Mononuclear cell (primary cell): Measurements from ENCODE around the gene FAM169A. TPM values are rescaled to one million over a fixed set of nuclear protein-coding genes. Genes with fewer than 3 reads are reported as not detected.
"Not testable (repeated sequence)": the region's sequence is repeated elsewhere in the genome, so short reads cannot be mapped to it uniquely, and the experiment has no call there.

Experiments used
- H3K27me3 ChIP-seq: 2 replicates; pipeline ENCODE4 v1.6.0; 2011; ENCODE audit warnings: low read length, control low read depth; ENCODE audit not compliant: insufficient read depth
- H3K4me1 ChIP-seq: 2 replicates; pipeline ENCODE4 v1.5.1; 2011; ENCODE audit warnings: mild to moderate bottlenecking, low read length, control low read depth; ENCODE audit not compliant: insufficient read depth
- H3K4me3 ChIP-seq: 2 replicates; pipeline ENCODE4 v1.5.1; 2011; ENCODE audit warnings: mild to moderate bottlenecking, low read length, moderate library complexity
- H3K9me3 ChIP-seq: 2 replicates; pipeline ENCODE4 v1.5.1; 2011; ENCODE audit warnings: low read depth, mild to moderate bottlenecking, control low read depth, low read length
- total RNA-seq: library from RNA; depleted of rRNA; stranded (reverse); fragments of >200 nt; gene quantifications from one replicate; pipeline ENCODE4 v1.2.3, GENCODE V29; 2012

The FAM169A gene
- total RNA-seq, 1 donor = 29.3 TPM

DNA sequence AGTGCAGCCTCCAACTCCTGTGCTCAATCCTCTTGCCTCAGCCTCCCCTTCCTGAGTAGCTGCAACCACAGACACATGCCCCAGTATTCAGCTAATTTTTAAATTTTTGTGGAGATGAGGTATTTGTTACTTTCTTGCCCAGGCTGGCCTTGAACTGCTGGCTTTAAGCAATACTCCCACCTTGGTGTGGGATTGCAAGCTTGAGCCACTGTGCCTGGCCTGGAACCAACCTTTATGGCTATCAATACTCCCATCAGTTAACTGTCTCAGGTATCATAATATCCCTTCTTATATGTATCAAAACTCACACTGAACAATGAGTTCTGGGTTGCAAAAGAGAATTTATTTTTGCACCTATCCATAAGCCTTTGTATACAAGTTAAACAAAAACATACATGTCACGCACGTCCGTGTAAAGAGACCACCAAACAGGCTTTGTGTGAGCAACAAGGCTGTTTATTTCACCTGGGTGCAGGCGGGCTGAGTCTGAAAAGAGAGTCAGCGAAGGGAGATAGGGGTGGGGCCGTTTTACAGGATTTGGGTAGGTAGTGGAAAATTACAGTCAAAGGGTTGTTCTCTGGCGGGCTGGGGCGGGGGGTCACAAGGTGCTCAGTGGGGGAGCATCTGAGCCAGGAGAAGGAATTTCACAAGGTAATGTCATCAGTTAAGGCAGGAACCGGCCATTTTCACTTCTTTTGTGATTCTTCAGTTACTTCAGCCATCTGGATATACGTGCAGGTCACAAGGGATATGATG is 16.4 kb upstream of the FAM169A start:
- not testable (repeated sequence) for H3K4me3 ChIP-seq, H3K4me1 ChIP-seq, H3K9me3 ChIP-seq, H3K27me3 ChIP-seq

- H3K4me1 ChIP-seq = no peaks in the 10 kb centered on the region
- no peaks in the 10 kb centered on the region for H3K9me3 ChIP-seq
- H3K4me3 ChIP-seq = no peak overlapping the region
Measured at GRCh38 chr5:74877624-74878304, 11.6 kb upstream of the FAM169A start.

GRCh38 chr5:74875994-74876791 is 10.0 kb upstream of the FAM169A start:
- H3K9me3 ChIP-seq = no peaks in the 10 kb centered on the region
- no peaks in the 10 kb centered on the region for H3K27me3 ChIP-seq

More at GRCh38 chr5:74877624-74878304, 11.6 kb upstream of the FAM169A start:
- H3K27me3 ChIP-seq = no peaks in the 10 kb centered on the region

DNA sequence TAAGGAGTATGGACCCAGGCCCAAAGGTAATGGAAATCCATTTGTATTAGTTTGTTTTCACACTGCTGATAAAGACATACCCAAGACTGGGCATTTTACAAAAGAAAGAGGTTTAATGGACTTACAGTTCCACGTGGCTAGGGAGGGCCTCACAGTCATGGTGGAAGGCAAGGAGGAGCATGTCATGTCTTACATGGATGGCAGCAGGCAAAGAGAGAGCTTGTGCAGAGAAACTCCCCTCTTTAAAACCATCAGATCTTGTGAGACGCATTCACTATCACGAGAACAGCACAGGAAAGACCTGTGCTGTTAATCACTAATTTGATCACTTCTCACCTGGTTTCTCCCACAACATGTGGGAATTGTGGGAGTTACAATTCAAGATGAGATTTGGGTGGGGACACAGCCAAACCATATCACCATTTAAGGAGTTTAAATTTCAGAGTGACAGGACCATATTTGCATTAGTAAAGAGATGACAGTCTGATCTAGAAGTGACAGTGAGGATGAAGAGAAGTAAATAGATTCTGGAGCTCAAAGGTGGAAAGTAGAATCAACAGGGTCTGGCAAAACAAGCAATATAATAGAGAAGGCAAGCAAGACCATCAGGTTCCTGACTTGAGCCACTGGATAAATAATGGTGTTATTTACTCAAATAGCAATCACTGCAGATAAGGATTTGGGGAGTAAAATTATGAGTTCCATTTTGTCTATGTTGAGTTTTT is 7.5 kb upstream of the FAM169A start:
- Histone ChIP-seq H3K4me3 (no peak overlapping the region), H3K4me1 (no peaks in the 10 kb centered on the region), H3K9me3 (no peaks in the 10 kb centered on the region), H3K27me3 (no peaks in the 10 kb centered on the region)

More at GRCh38 chr5:74875994-74876791, 10.0 kb upstream of the FAM169A start:
- H3K4me3 ChIP-seq = no peak overlapping the region
- no peaks in the 10 kb centered on the region for H3K4me1 ChIP-seq

DNA sequence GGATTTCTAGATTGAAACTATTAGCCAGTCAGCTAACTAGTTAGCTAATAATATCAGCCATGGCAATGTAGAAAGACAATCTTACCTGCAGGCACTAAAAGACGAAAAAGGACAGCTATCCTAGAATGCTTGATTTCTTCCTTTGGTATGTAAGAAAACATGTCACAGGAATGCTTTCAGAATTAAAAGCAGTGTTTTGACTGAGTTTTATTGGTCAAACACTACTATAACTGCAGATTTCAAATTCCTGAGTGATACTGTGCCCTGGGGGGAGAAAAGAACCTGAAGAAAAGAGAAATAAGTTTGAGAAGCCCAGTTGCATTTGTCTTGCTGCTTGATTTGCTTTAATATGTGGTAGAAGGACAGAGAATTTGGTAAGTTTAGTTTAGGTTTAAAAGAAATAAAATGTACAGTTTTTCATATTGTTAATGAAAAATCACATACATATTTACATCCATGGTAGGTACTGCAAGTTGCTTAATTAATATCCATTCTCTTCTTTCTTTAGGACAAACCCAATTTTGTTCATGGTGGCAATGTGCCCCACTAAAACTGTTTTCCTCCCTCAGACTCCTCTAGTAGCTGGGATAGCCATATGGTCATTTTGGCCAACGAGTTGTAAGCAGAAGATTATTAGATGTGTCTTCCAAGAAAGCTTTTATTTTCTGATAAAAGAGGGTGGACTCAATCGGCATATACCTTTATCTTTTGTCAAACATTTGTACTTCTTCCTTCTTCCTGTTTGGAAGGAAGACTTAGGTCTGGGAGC is 4.3 kb upstream of the FAM169A start:
- H3K4me3 ChIP-seq = no peak overlapping the region
- peaks cover 15% of the 10 kb centered on the region for H3K27me3 ChIP-seq
- no peaks in the 10 kb centered on the region for H3K9me3 ChIP-seq
- peaks cover 8% of the 10 kb centered on the region for H3K4me1 ChIP-seq

- Histone ChIP-seq H3K27me3 (peaks cover 23% of the 10 kb centered on the region), H3K4me1 (peaks cover 14% of the 10 kb centered on the region)
- H3K9me3 ChIP-seq, H3K4me3 ChIP-seq: not testable (repeated sequence)
Measured at GRCh38 chr5:74869414-74869813, 3.2 kb upstream of the FAM169A start.

- Histone ChIP-seq H3K4me3 (peak overlapping the region; percentile 55), H3K9me3 (no peaks in the 10 kb centered on the region), H3K27me3 (peaks cover 23% of the 10 kb centered on the region), H3K4me1 (peaks cover 14% of the 10 kb centered on the region)
Measured at GRCh38 chr5:74866596-74867162, 492 bp upstream of the FAM169A start.

DNA sequence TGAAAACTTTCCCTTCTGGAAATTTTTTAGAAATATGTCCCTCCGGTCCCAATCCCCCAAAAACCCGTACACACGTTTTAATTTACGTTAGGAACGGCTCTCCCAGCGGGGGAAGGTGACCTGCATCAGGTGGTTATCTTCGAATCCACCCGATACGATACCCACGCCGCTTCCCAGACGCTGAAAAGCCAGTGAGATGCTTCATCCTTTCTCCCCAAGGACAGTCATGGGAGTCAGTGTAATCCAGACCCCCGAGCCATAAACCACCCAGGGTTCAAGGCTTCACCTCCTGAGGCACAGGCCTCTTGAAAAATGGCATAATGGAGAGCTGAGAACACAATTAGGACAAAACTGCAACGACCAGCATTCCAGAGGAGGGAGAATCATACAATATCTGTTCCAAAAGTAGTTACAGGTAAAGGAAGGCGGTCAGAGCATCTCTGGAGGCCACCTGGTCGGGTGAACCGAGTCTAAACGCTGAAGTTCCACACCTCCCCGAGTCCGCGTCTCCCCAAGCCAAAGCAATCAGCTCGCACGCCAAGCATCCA is 857 bp downstream of the FAM169A start:
- Histone ChIP-seq H3K4me1 (peaks cover 14% of the 10 kb centered on the region), H3K4me3 (peak overlapping the region; percentile 55), H3K9me3 (no peaks in the 10 kb centered on the region), H3K27me3 (peaks cover 23% of the 10 kb centered on the region)

DNA sequence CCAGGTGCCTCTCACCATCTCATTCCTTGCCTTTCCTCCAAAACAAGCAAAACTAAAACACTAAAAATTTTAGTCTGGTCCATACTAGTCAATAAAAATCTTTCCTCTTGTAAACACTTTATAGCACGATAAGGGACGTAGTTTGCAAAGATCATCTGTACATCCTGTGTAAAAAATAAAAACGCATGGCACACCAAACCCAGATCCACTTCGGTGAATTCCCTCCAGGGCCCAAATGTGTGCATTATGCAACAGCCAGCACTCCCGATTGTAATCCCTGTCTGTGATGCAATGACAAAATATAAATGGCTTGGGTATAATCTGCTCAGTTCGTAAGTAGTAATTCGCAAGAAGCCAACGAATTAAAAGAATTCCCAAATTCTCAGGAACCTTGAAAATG is 1.4 kb downstream of the FAM169A start:
- Histone ChIP-seq H3K27me3 (peaks cover 23% of the 10 kb centered on the region), H3K4me1 (peaks cover 14% of the 10 kb centered on the region), H3K4me3 (no peak overlapping the region), H3K9me3 (no peaks in the 10 kb centered on the region)

- H3K4me1 ChIP-seq = peaks cover 14% of the 10 kb centered on the region
- no peaks in the 10 kb centered on the region for H3K9me3 ChIP-seq
- H3K27me3 ChIP-seq = peaks cover 23% of the 10 kb centered on the region
- H3K4me3 ChIP-seq = no peak overlapping the region
Measured at GRCh38 chr5:74863726-74864125, 2.5 kb downstream of the FAM169A start.

GRCh38 chr5:74862221-74862620 is 4.0 kb downstream of the FAM169A start:
- Histone ChIP-seq H3K27me3 (peaks cover 17% of the 10 kb centered on the region), H3K4me1 (peaks cover 14% of the 10 kb centered on the region), H3K4me3 (no peak overlapping the region), H3K9me3 (no peaks in the 10 kb centered on the region)

GRCh38 chr5:74856975-74857374 is 9.2 kb downstream of the FAM169A start:
- H3K4me1 ChIP-seq, H3K9me3 ChIP-seq, H3K27me3 ChIP-seq, H3K4me3 ChIP-seq: not testable (repeated sequence)

- no peaks in the 10 kb centered on the region for H3K9me3 ChIP-seq
- no peaks in the 10 kb centered on the region for H3K27me3 ChIP-seq
- peaks cover 12% of the 10 kb centered on the region for H3K4me1 ChIP-seq
- no peak overlapping the region for H3K4me3 ChIP-seq
Measured at GRCh38 chr5:74853256-74853655, 12.9 kb downstream of the FAM169A start.
